ENCODE data around the gene PTPRG. TPM values are rescaled to one million over a fixed set of nuclear protein-coding genes. Genes with fewer than 3 reads are reported as not detected.

PTPRG gene
- total and polyA plus RNA-seq, 2 donors (not counting 3 experiments of a cell fraction or from before 2014, with no cell fraction given), result 8.9 to 39.1 TPM

DNA sequence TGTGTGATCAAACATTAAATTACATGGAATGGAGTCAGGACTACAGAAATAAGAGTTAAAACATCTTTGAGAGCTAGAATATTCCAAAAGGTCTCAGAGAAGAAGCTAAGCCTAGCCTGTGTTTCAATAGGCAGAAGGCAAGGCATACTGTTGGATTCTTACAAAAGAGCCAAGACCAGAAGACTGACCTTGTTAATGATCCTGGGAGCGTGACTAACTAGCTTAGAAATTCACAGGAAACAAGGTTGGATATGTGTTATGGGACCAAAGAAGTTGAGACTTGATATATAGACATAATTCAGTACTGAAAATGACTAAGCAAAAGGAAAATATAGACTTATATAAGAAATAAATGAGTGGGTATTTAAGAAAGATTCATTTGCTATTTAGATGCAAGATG is 761.9 kb downstream of the PTPRG start:
- TF ChIP-seq JUN (IDR thresholded peaks at IDR 0.05; ENCODE audit: borderline replicate concordance, insufficient read depth, insufficient read length, low read depth) (no peak), POLR2A (IDR thresholded peaks at IDR 0.05; ENCODE audit: low read depth, low read length) (no peak), EZH2 (IDR thresholded peaks at IDR 0.05; ENCODE audit: borderline replicate concordance, low read depth, low read length, severe bottlenecking) (no peak), POLR2AphosphoS5 (IDR thresholded peaks at IDR 0.05; ENCODE audit: insufficient read depth, low read depth, low read length) (no peak)
- TF ChIP-seq, protein P1, sequence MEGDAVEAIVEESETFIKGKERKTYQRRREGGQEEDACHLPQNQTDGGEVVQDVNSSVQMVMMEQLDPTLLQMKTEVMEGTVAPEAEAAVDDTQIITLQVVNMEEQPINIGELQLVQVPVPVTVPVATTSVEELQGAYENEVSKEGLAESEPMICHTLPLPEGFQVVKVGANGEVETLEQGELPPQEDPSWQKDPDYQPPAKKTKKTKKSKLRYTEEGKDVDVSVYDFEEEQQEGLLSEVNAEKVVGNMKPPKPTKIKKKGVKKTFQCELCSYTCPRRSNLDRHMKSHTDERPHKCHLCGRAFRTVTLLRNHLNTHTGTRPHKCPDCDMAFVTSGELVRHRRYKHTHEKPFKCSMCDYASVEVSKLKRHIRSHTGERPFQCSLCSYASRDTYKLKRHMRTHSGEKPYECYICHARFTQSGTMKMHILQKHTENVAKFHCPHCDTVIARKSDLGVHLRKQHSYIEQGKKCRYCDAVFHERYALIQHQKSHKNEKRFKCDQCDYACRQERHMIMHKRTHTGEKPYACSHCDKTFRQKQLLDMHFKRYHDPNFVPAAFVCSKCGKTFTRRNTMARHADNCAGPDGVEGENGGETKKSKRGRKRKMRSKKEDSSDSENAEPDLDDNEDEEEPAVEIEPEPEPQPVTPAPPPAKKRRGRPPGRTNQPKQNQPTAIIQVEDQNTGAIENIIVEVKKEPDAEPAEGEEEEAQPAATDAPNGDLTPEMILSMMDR (IDR thresholded peaks at IDR 0.05; ENCODE audit: extremely low read depth in 1 of 2, insufficient read depth in 1 of 2, low read depth in 1 of 2, low read length in 2 of 2), result no peak
- Histone ChIP-seq H3K27ac (ENCODE audit: insufficient read depth, low read depth, low read length) (no peak overlapping the region), H3K9me1 (replicated peaks; ENCODE audit: control insufficient read depth, extremely low read depth, insufficient read depth, low read length) (no peaks in the 10 kb centered on the region), H3K4me1 (ENCODE audit: control insufficient read depth, extremely low read depth, insufficient read depth, low read length) (peaks cover 8% of the 10 kb centered on the region), H3K9me3 (replicated peaks; ENCODE audit: control insufficient read depth, insufficient read depth, low read length) (no peaks in the 10 kb centered on the region), H3K27me3 (ENCODE audit: control insufficient read depth in 2 of 2, insufficient read depth in 2 of 2, low read length in 2 of 2) (no peaks in the 10 kb centered on the region), H3K9ac (replicated peaks; ENCODE audit: extremely low read depth, insufficient read depth, low read length) (no peak overlapping the region), H3K4me3 (replicated peaks in 1 of 3; ENCODE audit: insufficient read depth in 1 of 3, low read depth in 1 of 3, low read length in 3 of 3) (no peak overlapping the region), H3K4me2 (ENCODE audit: insufficient read depth, low read length) (no peak overlapping the region), H3K36me3 (ENCODE audit: control insufficient read depth in 2 of 2, extremely low read depth in 1 of 2, insufficient read depth in 2 of 2, low read length in 2 of 2) (no peaks in the 10 kb centered on the region), H2AFZ (ENCODE audit: low read depth, low read length) (no peak overlapping the region), H4K20me1 (replicated peaks; ENCODE audit: control insufficient read depth, extremely low read depth, insufficient read depth, low read length) (no peaks in the 10 kb centered on the region), H3K79me2 (ENCODE audit: control insufficient read depth, insufficient read depth, low read length) (no peaks in the 10 kb centered on the region)
- ChIA-PET CTCF (interaction anchor here (1.8 to 2.3 kb wide), 2 partner anchors 9 to 11 kb away, joined by 6 to 7 read pairs; no protein-coding TSS in a partner anchor), POLR2A (no interaction called here)
- intact Hi-C loops (cut with micrococcal nuclease) (no loop called here), dilution Hi-C loops (cut with MboI; ENCODE audit: extremely low pct_ligation_motif_present, low sequenced_read_pairs) (no loop called here)
- FAIRE-seq (no peak), DNase-seq (ENCODE audit: low read depth, low spot score) (no peak)
- BruUV-seq (replicated peaks), result no TSS peak

DNA sequence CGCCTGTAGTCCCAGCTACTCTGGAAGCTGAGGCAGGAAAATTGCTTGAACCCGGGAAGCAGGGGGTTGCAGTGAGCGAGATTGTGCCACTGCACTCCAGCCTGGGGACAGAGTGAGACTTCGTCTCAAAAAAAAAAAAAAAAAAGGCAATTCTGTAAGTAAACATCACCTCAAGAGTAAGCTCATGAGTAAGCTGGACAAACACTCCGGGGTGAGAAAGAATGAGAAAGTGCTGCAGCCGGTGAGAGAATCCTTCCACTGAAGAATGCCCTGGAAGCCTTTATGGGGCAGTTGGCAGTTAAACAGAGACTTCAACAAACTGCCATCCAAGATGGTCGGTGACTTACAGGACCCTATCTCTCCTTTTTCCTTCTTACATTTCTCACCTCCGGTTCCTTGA is 764.5 kb downstream of the PTPRG start:
- POLR2A ChIA-PET, result interaction anchor here (0.7 kb wide), 1 partner anchor 24 kb away, joined by 3 read pairs; no protein-coding TSS in a partner anchor
- H3K27ac ChIP-seq (ENCODE audit: insufficient read depth, low read depth, low read length), result no peak overlapping the region
- H3K36me3 ChIP-seq (ENCODE audit: control insufficient read depth in 2 of 2, extremely low read depth in 1 of 2, insufficient read depth in 2 of 2, low read length in 2 of 2), result no peaks in the 10 kb centered on the region
- H3K9ac ChIP-seq (replicated peaks; ENCODE audit: extremely low read depth, insufficient read depth, low read length), result no peak overlapping the region
- H3K9me1 ChIP-seq (replicated peaks; ENCODE audit: control insufficient read depth, extremely low read depth, insufficient read depth, low read length), result no peaks in the 10 kb centered on the region
- BruUV-seq (replicated peaks), result no TSS peak
- intact Hi-C loops (cut with micrococcal nuclease), result no loop called here
- H4K20me1 ChIP-seq (replicated peaks; ENCODE audit: control insufficient read depth, extremely low read depth, insufficient read depth, low read length), result no peaks in the 10 kb centered on the region
- H3K79me2 ChIP-seq (ENCODE audit: control insufficient read depth, insufficient read depth, low read length), result no peaks in the 10 kb centered on the region
- TF ChIP-seq JUN (IDR thresholded peaks at IDR 0.05; ENCODE audit: borderline replicate concordance, insufficient read depth, insufficient read length, low read depth), result no peak
- TF ChIP-seq GATA2 (IDR thresholded peaks at IDR 0.05; ENCODE audit: insufficient read depth, insufficient read length, low read depth, low read length), result no peak
- TF ChIP-seq, protein P2, sequence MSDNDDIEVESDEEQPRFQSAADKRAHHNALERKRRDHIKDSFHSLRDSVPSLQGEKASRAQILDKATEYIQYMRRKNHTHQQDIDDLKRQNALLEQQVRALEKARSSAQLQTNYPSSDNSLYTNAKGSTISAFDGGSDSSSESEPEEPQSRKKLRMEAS (IDR thresholded peaks at IDR 0.05; ENCODE audit: insufficient read depth, insufficient read length), result no peak
- no peak for TF ChIP-seq MYC (IDR thresholded peaks at IDR 0.05; ENCODE audit: low read depth, low read length)
- no peak for TF ChIP-seq POLR2AphosphoS5 (IDR thresholded peaks at IDR 0.05; ENCODE audit: insufficient read depth, low read depth, low read length)
- no peak for TF ChIP-seq EZH2 (IDR thresholded peaks at IDR 0.05; ENCODE audit: borderline replicate concordance, low read depth, low read length, severe bottlenecking)
- H3K4me3 ChIP-seq (replicated peaks in 1 of 3; ENCODE audit: insufficient read depth in 1 of 3, low read depth in 1 of 3, low read length in 3 of 3), result no peak overlapping the region
- dilution Hi-C loops (cut with MboI; ENCODE audit: extremely low pct_ligation_motif_present, low sequenced_read_pairs), result no loop called here
- CTCF ChIA-PET, result no interaction called here
- FAIRE-seq, result no peak
- no peaks in the 10 kb centered on the region for H3K27me3 ChIP-seq (ENCODE audit: control insufficient read depth in 2 of 2, insufficient read depth in 2 of 2, low read length in 2 of 2)
- DNase-seq (ENCODE audit: low read depth, low spot score), result no peak
- H2AFZ ChIP-seq (ENCODE audit: low read depth, low read length), result no peak overlapping the region
- no peaks in the 10 kb centered on the region for H3K4me1 ChIP-seq (ENCODE audit: control insufficient read depth, extremely low read depth, insufficient read depth, low read length)
- H3K9me3 ChIP-seq (replicated peaks; ENCODE audit: control insufficient read depth, insufficient read depth, low read length), result no peaks in the 10 kb centered on the region
- H3K4me2 ChIP-seq (ENCODE audit: insufficient read depth, low read length), result no peak overlapping the region
